ENCODE data around the gene SMG9.

SMG9 gene

DNA sequence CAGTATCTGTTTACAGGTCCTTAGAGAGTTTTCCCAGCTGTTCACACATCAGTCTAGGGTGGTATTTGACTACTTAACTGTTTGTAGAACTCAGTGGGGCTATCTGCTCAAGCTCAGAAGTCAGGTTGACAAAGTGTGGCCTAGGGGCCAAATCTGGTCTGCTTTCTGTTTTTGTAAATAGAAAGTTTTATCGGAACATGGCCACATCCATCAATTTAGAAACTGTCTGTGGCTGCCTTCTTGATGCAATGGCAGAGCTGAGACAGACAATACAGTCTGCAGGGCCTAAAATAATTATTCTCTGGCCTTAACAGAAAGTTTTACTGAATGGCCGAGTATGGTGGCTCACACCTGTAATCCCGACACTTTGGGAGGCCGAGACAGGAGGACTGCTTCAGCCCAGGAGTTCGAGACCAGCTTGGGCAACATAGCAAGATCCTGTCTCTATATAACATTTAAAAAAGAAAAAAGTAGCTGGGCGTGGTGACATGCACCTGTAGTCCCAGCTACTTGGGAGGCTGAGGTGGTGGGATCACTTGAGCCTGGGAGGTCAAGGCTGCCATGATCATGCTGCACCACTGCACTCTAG is 2.4 kb downstream of the SMG9 start:
- no peak for DNase-seq

DNA sequence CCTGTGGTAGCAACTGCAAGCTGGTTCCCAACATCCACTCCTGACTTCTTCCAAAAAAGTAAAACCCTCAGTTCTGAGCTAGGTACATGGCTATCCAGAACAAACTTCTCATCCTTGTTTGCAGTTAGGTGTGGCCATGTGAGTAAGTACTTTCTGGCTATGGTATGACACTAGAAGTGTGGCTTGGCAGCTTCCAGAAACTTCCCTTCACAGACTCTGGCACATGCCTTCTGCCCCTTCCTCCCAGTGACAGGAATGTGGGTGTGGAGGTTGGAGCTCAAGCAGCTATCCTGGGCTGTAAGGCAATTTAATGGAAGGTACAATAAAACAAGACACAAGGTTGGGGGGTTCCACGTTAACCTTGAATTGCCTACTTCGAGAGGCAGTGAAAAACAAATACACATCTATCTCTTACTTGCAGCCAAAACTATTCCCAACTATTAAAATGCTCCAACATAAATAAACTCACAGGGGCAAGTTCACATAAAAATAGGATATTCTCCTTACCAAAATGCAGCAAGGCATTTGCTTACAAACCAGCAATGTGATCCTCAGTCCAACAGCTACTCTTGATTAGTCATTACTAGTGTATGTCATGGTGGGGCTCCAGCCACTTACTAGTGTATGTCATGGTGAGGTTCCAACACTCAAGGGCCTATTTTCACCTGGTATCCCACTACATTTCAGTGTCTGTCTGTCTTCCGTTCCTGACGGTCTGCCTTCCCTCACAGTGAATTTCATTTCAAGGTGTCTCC is 3.1 kb downstream of the SMG9 start:
- DNase-seq, result no peak

DNA sequence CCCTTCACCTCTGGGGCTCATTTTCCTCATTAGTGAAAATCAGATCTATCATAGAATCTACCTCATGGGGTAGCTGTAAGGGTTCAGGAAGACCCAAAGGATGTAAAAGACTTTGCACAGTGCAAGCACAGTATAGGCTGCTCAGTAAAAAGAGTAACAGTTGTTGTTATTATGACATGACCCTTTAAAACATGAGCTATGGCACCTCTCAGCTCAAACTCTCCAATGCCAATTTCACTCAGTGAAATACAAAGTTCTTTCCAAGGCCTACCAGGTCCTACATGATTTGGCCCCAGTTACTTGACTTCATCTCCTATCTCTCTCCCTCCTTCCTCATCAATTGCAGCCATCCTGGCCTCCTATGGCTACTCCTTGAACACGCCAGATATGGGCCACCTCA is 4.9 kb downstream of the SMG9 start:
- no peak for DNase-seq

DNA sequence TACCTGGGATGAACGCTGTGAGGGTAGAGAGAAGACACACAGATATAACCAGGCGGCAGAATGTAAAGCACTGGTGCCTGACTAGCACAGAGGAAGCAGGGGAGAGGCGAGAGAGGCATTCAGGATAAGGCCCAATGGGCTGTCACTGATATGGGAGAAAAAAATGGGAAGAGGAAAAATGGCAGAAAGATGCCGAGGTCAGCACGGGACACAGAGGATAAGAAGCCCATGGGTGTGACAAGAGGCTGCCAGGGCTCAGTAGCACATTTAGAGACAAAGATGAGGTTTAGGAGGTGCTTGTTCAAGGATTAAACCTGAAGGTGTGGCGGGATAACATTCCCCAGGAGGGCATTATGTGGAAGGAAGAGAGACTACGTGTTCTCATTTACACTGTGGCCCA is 5.6 kb downstream of the SMG9 start:
- no peak for DNase-seq

DNA sequence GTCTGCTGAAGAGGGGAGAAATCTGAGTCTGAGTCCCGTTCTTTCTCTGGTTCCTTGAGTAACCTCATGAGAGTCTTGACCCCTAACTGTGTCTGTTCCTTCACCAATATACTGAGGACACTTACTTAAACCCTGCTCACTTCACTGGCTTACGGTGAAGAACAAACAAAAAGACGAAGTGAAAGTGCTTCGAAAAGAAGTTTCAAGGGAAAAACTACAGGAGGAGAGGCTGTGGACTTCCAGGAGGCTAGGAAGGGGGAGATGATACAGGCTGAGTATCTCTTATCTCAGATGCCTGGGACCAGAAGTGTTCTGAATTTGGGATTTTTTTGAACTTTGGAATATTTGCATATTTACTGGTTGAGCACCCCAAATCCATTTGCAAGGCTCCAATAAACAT is 6.1 kb downstream of the SMG9 start:
- no peak for DNase-seq

DNA sequence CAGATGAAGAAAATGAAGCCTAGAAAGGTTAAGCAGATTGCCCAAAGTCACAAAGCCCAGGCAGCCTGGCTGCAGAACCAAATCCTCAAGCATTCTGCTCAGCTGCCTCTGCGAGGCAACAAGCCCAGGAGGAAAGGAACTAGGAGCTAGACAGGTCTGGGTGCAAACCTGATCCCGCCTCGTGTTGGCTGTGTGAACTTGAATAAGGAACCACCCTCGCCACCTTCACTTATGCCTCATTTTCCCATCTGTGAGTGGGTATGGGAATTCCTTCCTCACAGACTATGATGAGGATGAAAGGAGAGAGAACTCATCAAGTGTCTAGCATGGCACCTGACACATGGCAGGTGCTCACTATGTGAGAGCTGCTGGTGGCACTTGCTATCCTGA is 6.6 kb downstream of the SMG9 start:
- no peak for DNase-seq

DNA sequence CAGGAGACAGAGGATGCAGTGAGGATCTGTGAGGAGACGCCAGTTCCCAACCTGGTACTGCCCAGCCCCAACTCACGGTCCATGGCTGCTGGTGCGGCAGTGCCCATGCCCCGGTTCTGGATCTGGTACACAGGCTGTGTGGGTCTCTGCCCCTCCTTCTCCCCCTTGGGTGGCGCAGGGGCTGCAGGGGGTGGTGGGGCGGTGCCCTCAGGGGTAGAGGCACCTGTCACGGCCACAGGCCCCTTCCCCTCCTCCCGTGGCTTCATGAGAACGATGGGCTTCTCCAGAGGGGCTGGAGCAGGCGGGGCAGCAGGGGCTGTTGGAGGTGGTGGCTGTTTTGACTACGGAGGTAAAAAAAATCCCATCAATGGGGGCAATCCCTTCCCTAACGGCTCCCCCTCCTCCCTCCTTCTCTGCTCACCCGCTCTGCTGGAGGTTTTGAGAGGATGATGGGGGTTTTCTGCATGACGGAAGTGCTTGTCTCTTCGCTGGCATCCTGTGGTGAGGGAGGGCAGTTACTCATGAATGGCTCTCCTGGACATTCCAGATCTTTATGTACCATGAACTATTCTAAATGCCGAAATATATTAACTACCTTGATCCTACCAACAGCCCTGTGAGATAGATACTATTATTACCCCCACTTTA is 7.1 kb downstream of the SMG9 start:
- no peak for DNase-seq

DNA sequence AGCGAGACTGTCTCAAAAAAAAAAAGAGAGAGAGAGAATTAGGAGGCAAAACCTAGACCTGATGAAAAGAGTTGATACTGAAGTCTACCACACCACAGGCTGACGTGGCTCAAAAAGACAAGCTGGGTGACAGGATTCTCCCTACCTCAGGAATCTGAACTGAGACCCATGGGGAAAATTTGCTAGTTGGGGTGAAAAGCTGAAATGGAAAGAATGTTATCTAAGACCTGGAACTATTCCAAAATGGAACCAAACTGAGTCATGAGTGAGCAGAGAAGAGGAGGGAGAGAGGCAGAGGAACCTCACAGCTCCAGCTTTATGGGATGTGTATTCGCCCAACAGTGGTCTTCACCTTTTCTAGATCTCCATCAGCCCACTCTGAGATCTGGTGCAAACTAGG is 11.7 kb downstream of the SMG9 start:
- DNase-seq, result no peak

DNA sequence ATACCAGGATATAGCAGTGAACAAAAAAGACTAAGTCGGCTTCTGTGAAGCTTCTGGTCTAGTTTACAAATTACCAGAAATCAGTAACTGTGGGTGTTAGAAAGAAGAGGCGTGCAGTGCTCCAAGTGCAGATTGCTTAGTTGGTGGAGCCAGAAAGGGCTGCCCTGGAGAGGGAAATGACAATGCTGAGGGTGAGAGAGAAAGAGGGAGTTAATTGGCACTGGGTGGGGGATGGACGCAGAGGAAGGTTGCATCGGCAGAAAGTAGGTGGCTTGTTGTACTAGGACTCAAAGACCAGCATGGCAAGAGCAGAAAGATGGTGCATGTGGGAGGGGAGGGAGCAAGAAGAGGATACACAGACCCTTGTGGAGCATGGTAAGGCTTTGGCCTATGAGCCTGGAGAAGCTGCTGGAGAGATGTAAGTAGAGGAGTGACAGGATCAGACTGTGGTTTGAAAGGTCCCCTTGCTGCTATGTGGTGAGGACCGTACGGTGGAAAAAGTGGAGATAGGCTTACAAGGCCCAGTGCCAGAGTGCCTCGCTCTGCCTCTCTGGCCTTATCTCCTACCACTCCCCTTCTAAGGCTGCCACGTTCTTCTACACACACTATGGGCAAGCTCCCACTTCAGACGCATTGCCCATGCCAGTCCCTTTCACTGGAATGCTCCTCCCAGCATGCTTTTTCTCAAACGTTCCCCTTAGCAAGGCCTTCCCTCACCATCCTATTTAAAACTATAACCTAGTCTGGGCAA is 13.5 kb downstream of the SMG9 start:
- DNase-seq, result no peak

DNA sequence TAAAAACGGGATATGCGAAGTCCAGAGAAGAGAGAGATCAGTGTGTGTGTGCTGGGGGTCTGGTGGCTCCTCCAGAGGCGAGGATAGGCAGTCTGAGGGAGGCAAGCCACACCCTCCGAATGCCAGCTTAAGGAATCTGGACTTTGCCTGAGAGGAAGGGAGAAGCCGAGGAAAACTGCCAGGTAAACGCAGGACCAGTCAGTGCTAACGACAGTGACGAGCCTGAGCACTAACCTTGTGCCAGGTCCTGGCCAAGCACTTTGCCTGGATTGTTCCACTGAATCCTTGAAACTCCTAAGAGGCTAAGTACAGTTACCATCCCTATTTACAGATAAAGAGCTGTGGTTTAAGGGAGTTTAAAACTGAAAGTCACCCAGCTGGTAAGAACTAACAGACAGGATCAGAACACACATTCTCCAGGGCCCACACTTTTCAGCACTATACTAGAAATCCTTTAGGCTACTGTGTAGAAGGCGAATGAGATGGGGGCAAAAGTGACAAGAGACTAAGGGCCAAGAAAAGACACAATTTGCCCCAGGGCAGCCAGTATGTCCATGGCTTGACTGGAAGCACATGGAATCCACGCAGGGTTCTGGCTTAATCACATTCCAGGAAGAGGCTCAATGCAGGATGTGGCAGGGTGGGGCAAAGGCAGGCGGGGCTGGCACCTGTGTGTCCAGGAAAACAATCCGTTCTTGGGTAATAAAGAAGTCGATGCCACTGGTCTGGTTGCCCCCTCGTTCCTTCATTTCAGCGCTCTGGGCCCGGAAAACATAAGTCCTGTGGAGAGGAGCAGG is 15.1 kb downstream of the SMG9 start:
- no peak for DNase-seq

DNA sequence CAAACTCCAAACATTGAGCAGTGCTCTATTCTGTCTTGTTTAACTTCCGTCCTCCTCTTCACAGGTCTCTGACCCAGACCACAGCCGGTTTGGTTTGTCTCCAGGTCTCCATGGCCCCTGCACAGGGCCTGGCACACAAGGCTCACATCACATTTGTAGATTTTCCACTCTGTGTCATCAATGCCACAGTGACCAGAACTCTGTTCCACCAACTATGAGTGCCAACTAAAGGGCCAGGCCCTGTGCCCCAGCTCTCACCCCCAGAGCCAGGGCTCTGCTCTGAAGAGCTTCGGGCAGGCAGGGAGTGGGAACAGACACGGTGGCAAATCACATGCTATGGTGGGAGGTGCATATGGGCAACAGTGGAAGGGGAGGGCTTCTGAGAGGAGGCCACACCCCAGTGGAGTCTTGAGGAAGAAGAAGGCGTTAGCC is 16.0 kb downstream of the SMG9 start:
- DNase-seq, result no peak

DNA sequence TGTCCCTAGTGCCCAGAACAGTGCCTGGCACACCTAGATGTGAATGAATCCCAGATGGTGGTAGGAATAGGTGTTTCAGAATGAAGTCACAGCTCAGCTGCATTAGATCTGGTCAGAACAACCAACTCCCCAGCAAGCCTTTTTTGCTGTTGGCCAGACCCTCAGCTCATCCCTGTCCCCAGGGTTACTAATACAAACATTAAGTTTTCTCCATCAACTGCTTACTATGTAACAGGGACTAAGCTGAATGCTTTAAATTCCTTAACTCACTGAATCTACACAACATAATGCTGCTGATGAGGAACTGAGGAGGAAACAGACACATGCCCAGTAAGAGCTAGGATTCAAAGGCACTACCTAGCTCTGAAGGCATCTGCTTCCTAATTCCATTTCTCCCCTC is 18.8 kb downstream of the SMG9 start:
- DNase-seq, result no peak

DNA sequence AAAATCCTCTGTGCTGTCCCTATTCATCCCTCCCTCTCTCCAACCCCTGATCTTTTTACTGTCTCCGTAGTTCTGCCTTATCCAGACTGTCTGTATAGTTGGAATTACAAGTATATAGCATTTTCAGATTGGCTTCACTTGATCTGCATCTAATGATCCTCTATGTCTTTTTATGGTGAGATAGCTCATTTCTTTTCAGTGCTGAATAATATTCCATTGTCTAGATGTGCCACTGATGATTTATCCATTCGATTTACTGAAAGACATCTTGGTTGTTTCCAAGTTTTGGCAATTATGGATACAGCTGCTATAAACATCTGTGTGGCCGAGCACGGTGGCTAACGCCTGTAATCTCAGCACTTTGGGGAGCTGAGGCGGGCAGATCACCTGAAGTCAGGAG is 19.7 kb downstream of the SMG9 start:
- no peak for DNase-seq

DNA sequence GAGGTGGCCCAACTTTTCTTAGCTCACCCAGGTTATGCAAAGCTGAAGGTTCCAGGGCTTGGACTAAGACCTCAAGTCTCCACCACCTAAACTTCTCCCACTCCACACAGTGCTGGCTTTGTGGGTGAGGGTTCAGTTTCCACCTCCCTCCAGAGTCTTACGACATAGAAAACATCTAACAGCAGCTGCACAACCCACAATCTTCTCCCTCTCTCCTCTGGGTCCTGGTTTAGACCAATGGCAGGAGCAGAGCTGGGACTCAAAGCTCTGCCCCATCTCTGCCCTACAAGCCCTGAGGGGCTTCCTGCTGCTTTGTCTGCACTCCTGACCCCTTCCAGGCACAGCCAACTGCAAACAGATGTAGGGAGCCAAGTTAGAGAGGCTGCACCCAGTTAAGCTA is 22.9 kb downstream of the SMG9 start:
- DNase-seq, result no peak

DNA sequence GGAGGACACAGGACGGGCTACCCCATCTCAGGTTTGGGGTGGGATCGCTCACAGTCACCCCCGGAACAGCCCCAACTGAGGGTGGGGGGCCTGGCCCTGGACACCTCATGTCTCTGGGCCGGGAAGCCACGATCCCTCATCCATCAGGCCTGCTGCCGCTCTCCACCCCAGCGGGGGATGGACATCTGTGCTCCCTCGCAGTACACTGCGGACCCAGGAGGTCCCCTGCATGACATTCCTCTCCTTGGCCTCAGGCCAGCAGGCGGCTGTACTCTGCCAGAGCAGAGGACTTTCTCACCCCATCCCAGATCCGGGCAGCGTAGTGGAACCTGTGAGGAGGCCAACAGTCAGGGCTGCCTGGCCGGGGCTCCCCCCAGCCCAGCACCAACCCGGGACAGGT is 23.4 kb downstream of the SMG9 start:
- DNase-seq, result no peak

DNA sequence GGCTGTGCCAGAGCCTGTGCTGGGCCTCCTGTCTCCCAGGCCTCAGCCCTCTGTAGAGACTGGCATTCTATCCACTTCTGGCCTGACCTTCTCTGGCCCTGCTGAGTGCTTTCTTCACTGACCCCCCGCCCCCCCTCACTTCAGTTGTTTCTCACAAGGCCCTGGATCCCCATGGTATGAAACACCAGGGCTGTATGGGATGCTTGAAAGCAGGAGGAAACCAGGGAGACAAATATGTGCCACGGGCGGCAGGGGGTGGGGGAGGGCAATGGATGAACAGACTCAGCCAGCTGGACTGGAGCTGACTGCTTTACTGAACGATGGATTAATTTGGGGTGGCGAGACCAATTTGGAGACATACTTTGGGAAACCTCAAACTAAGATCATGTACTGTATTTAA is 24.8 kb downstream of the SMG9 start:
- DNase-seq, result no peak

DNA sequence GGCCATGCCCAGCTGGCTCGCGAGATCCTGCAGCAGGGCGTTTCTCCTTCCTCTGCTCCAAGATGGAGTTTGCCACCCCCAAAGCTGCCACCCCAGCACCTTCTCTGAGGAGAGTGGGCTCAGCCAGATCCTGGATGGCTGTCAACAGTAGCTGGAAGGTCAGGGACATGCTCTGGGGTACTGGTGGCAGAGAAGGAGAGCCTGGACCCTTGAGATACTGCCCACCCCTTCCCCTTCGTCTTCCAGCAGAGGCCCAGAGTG is 27.2 kb downstream of the SMG9 start:
- no peak for DNase-seq

DNA sequence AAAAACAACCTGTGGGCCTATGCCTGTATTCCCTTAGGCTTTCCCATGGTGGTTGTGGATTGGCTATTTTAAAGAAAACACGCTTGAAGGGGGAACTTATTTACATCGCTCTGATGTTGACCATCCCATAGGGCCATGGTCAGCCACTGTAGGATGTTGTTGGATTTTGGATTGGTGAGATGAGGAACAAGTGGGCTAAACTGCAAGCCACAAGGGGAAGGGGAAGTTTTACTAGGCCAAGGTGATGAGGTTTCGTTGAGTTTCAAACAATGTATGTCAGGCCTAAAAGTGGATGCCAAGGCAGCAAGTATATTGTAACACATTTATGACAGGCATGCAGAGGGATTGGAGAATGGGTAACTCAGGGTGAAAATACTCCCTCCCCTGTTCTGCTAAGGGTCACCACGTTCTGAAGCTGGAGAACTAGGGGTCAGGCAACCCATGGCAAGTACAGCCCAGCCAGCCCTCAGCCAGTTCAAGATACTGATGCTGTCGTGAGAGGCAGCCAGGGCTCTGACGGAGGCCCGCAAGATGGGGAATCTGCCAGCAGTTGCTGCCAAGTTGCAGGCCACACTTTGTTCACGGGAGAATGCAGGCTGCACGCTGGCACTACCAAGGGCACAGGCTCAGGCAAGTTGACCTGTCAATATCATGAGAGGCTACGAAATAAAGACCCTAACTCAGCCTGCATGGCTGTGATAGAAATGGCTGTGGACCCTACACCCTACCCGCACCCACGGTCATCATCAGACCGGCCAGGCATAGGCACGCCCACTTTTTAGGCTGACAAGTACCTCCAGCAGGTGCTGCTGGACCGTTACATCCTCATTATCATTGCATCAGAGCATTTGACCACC is 27.8 kb downstream of the SMG9 start:
- no peak for DNase-seq

DNA sequence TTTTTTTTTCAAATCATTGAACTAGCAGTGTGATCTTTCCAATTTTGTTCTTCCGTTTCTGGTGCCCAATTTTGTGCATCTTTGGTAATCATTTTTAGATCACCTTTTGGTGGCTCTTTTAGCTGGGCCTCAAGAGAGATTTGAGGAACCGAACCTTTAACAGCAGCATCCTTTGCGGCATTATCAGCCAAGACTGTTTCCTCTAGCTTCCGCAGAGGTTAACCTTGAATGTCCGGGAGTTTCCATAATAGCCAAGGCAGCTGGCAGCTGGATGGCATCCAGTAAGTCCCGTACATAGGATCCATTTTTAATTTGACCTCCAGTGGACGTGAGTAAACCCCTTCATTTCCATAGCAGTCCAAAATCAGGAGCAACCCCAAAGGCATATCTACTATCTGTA is 29.3 kb downstream of the SMG9 start:
- no peak for DNase-seq

DNA sequence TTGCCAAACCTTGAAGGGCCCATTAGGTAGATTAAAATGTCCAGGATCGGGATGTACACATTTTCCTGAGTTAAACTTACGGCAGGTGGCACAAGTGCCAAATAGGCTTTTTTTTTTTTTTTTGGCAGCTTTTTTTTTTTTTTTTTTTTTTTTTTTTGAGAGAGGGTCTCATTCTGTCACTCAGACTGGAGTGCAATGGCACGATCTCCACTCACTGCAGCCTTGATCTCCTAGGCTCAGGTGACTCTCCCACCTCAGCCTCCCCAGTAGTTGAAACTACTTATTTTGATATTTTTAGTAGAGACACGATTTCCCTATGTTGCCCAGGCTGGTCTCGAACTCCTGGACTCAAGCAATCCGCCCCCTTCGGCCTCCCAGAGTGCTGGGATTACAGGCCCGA is 29.9 kb downstream of the SMG9 start:
- DNase-seq, result no peak

DNA sequence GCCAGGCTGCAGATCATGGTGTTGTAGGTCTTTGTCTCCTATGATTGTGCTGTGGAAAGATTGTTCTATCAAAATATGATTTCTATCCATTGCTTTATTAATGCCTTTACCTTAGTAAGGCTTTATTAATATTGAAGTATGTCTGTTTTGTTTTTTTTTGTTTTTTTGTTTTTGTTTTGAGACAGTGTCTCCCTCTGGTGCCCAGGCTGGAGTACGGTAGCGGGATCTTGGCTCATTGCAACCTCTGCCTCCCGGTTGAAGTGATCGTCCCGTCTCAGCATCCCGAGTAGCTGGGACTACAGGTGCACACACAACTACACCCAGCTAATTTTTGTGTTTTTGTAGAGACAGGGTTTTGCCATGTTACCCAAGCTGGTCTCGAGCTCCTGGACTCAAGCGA is 31.2 kb downstream of the SMG9 start:
- no peak for DNase-seq

DNA sequence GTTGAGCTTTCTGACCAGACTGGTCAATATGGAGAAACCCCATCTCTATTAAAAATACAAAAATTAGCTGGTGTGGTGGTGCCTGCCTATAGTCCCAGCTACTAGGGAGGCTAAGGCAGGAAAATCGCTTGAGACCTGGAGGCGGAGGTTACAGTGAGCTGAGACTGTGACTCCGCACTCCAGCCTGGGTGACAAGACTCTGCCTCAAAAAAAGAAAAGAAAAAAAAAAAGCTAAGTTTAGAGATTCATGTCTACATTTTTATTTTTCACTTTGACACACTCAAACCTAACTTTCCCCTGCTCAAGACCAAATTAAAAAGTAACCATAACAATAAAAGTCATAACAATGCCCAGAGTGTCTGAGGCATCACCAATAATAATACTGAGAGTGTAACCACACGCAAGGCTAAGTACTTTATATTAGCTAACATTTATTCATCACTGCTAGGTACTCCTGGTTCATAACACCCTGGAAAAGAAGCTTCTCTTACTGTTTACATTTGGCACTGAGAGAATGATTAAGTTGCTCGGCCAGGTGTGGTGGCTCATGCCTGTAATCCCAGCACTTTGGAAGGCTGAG is 33.2 kb downstream of the SMG9 start:
- DNase-seq, result no peak

Data from NCI-H1930 (cell line).